HG03280 (cell line): ENCODE data around the gene DLK2.
"Not testable (repeated sequence)": the region's sequence is repeated elsewhere in the genome, so short reads cannot be mapped to it uniquely, and the experiment has no call there.

Experiments
- ATAC-seq: cut with Tn5 transposase; IDR thresholded peaks from one replicate; pipeline ENCODE4 v1.9.1; 2021; ENCODE audit warnings: mild to moderate bottlenecking, moderate library complexity; ENCODE audit not compliant: unreplicated experiment

The DLK2 gene

GRCh38 chr6:43488667-43489276 lies 33.4 kb upstream of the DLK2 start:
- no peak for ATAC-seq

DNA sequence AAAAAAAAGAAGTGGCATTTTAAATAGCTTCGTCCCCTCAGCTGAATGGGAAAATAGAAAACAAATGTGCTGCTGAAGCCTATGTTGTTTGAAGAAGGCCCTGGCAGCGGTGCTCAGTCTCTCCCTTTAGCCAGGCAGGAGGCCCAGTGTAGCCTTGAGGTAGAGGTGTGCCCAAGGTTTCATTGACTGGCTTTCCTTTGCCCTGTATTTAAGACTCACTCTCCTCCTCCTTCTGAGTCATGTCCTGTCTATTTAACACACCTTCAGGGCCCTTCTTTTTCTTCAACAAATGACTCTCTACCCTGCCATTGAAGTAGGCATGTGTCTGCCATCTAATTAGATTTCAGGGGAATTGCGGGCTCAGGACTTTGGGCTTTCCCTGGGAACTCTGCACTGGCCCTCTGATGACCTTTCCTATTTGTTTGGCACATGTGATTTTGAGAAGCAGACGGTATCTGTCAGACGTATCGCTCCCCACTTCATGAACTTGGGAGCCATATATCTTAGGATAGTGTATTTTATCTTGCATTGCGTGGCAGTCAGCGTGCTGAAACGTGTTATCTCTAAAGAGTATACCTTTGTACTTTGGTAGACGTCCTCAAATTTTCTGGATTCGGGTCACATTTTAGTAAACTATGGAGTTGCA lies 26.4 kb upstream of the DLK2 start:
- no peak for ATAC-seq

DNA sequence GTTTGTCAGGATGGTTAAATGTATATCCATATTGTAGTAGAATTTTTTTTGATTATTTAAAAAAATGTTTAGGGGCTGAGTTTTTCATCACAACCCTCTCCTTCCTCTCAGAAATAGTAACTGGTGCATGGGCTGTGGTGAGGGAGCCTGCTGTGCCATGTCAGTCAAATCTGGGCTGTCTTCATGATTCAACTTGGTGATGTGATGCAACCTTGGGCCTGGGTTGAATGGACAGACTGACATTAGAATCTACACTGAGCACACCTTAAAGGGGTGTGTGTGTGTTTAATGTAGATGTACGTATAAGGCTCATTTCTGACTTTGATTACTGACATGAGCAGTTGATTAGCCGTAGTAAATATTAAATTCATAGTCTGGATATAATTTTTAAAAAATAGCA lies 25.7 kb upstream of the DLK2 start:
- no peak for ATAC-seq

- ATAC-seq = no peak
These were observed 22.6 kb upstream of the DLK2 start for GRCh38 chr6:43478008-43478372.

DNA sequence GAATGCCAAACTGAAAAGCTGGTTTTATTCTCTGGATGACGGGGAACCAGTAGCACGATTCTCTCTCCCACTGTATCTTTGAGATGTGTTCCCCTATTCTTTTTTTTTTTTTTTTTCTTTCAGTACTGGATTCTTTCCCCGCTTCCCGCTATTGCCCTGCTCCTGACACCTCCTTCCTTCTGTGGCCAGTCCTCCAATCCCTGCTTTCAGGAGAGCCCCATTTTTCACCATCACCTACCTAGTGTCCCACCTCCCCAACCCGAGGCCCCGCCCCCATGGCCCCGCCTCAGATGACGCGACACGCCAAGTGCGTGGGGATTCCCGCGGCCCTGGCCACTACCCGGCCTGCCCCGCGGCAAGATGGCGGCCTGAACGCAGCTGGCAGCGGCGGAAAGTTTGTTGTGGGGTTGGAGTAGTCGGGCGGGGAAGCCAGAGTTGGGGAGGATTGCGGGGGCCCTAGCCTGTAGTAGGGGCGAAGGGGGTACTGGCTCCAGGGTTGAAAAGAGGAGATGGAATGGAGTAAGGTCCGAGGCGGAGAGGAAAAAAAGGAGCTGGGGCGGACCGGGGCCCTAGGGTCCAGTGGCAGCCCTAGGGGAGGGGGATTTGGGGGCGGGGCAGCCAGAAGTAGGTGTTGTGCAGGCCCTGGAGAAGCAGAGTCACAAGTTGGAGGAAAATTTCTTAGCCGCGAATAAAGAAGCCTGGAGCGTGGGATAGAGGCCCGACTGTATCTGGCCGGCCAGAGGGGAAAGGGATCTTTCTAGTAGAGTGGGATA lies 22.1 kb upstream of the DLK2 start, which contains the start of gene TJAP1:
Gene TJAP1 (plus strand): TSS at position 336 of the 773 bp plus-strand sequence. CDS start 21,432 bp downstream, outside the sequence.
- peak; percentile 99 for ATAC-seq

DNA sequence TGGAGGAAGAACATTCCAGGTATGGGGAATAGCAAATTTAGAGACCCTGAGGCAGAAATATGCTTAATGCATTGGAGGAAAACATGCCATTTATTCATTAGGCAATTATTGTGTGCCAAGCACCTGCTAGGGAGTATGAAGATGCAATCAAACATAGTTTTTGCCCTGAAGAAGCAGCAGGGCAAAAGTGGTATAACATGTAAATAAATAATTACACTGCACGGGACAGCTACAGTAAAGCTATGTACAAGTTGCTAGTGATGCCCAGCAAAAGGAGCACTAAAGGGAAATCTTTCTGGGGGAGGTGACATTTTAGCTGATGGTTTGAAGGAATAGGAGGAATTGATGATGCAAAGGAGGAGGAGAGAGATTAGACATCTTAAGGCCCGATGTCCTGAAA lies 21.4 kb upstream of the DLK2 start:
- no peak for ATAC-seq

- no peak for ATAC-seq
These were observed 20.2 kb upstream of the DLK2 start for GRCh38 chr6:43475516-43475915.

- ATAC-seq = no peak
These were observed 17.2 kb upstream of the DLK2 start for GRCh38 chr6:43472515-43472914.

- no peak for ATAC-seq
These were observed 16.1 kb upstream of the DLK2 start for GRCh38 chr6:43471399-43471798.

DNA sequence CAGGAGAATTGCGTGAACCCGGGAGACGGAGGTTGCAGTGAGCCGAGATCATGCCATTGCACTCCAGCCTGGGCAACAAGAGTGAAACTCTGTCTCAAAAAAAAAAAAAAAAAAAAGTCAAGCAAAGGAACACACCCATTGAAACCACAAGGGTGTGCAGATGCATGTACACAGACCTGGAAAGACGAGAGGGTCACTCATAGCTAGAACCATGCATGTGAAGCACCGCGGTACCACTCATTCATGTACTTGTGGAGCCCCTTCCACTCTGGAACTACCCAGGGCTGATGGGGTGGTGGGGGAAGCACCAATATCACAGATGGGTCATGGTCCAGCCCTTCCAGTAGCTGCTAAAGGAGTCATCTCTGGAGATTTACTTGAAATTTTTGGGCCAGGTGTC lies 14.6 kb upstream of the DLK2 start:
- ATAC-seq = no peak

- no peak for ATAC-seq
These were observed 13.7 kb upstream of the DLK2 start for GRCh38 chr6:43468748-43469681.

- ATAC-seq = no peak
These were observed 12.9 kb upstream of the DLK2 start for GRCh38 chr6:43468240-43468639.

GRCh38 chr6:43467752-43468151 lies 12.4 kb upstream of the DLK2 start:
- ATAC-seq = no peak

- not testable (repeated sequence) for ATAC-seq
These were observed 11.9 kb upstream of the DLK2 start for GRCh38 chr6:43467265-43467664.

DNA sequence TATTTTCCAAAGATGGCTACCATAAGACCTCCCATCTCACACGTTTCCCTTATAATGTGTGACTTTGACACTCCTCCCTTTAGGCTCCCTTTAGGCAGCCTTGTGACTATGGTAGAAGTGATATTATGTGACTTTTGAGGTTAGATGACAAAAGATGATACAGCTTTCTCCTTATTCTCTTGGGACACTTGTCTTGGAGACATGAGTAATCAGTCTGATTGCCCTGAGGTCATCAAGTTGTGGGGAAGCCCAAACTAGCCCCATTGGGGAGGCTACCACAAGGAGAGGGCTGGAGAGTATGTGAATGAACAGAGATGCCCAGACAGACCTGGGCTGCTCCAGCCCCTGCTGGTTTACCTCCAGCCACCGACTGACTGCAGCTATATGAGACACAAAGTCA lies 10.6 kb upstream of the DLK2 start:
- no peak for ATAC-seq

GRCh38 chr6:43464337-43464736 lies 9.0 kb upstream of the DLK2 start:
- ATAC-seq = no peak

- no peak for ATAC-seq
These were observed 6.6 kb upstream of the DLK2 start for GRCh38 chr6:43461936-43462335.

- no peak for ATAC-seq
These were observed 4.7 kb upstream of the DLK2 start for GRCh38 chr6:43460032-43460431.

- ATAC-seq = no peak
These were observed 4.2 kb upstream of the DLK2 start for GRCh38 chr6:43459535-43459934.

DNA sequence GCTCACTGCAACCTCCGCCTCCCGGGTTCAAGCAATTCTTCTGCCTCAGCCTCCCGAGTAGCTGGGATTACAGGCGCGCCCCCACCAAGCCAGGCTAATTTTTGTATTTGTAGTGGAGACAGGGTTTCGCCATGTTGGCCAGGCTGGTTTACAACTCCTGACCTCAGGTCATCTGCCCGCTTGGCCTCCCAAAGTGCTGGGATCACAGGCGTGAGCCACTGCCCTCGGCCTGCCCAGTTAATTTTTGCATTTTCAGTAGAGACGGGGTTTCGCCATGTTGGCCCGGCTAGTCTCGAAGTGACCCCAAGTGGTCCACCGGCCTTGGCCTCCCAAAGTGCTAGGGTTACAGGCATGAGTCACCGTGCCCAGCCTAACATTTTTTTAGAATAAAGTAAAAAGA lies 2.8 kb upstream of the DLK2 start:
- not testable (repeated sequence) for ATAC-seq

DNA sequence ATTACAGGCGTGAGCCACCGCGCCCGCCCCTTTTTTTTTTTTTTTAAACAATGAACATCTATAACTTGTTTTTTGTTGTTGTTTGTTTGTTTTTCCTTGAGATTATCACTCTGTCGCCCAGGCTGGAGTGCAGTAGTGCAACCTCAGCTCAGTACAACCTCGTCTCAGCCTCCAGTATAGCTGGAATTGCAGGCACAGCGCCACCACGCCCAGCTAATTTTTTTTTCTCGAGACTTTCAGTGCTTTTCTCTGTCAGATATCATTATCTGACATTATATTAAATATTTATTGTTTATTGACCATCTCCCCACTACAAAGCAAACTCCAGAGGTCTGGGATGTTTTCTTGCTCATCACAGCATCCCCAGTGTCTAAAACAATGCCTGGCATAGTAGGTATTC lies 2.3 kb upstream of the DLK2 start:
- no peak for ATAC-seq
